ENCODE measurements around the gene POMGNT1. TPM values are rescaled to one million over a fixed set of nuclear protein-coding genes. Genes with fewer than 3 reads are reported as not detected.

The POMGNT1 gene
- 60.7 TPM for total RNA-seq

DNA sequence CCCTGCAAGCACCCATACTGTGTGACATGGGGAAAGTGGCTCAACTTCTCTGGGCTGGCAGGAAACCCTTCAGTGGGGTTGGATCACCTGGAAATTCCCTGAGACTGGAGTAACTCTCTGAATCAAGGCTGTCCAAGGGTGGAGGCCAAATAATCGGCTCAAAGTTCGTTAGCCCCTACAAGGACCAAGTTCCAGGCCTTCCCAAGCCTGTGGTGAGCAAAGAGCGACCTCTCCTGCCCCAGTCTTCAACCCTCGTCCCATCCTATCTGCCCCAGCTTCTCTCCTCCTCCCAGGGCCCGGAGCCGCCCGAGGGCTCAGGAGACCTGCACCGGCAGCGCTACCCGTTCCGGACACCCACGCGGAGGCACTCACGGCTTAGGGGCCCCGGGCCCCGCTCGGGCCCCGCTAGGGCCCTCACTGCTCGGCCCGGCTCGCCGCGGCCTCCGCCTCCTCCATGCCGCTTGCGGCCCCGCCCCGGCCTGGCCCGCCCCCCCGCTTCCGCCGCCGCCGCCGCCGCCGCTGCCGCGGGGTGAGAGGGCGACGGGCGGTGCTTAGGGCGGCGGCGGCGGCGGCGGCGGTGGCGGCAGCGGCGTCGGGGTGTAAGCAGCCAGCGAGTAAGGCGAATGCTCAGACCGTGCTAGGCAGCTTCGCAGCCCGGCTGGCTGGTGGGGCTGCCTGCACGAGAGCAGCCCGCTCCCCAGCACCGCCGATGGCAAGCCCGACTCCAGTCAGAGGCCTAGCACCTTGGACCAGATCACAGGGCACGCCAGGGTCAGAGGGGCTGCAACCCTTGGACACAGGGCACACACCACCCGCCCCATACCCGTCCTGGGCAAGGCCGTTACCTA is at the start of gene POMGNT1:
TSS of gene POMGNT1 (minus strand) at position 471 of the 848 bp plus-strand sequence. CDS start 613 bp downstream, outside the sequence.

DNA sequence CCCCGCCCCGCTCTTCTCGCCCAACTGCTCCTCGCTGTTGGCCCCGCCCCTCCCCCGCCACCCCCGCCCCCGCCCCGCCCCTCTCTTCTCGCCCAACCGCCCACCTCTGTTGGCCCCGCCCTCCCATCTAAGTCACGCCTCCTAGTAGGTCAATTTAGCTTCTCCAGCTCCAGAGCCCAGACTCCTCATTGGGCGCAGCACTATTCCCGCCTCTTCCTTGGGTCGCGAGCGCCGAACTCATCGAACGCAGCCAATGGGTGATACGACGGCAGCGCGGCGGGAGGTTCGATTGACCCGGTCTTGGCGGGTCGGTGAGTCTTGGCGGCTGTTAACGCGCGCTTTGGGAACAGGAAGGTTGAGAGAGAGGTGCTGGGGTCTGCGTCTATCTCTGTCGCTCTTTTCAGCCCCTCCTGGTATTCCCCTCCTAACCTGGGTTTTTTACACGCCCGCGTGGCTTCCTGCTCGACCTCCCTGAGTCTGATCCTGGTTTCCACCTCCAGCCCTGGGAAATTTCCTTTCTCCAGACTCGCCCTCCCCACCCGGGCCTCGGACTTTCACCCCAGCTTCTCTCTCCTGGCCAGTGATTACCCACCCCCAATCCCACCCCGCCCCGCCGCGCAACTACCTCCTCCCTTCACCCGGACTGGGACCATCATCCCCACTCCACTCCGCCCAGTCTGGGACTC is 49.3 kb upstream of the POMGNT1 start, which contains the start of gene RAD54L:
TSS of gene RAD54L (plus strand) at position 328 of the 686 bp plus-strand sequence. CDS start 643 bp downstream, outside the sequence.

DNA sequence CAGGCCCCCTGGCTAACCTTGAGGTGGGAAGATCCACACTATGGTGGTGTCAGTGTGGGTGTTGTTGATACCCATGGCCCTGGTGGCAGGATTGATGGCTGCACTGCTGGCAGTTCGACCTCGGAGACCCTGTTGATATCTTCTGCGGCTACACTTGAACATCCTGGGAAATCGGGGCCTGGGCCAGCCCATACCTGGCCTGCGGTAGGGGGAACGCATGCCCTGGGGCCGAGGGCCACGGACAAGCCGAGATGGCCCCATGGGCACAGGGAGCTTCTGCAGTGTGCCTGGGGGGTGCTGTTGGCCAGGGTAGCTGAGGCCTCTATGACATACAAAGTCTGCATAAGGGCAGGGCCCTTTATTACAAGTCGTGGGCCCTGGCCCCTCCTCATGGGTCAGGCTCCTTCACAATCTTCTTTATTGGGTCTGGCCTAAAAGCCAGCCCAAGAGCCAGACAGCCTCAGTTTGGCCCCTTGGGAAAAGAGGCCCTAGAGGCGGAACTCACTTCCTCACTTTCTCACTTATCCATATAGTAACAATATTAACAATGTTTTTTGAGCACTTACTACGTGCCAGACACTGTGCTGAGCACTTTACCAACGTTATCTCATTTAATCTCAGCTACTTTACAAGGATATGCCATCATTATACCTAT is 21.9 kb downstream of the POMGNT1 start, which contains the start of gene P3R3URF:
TSS of gene P3R3URF (minus strand) at position 278 of the 655 bp plus-strand sequence. CDS start at position 261, 17 bp downstream.

DNA sequence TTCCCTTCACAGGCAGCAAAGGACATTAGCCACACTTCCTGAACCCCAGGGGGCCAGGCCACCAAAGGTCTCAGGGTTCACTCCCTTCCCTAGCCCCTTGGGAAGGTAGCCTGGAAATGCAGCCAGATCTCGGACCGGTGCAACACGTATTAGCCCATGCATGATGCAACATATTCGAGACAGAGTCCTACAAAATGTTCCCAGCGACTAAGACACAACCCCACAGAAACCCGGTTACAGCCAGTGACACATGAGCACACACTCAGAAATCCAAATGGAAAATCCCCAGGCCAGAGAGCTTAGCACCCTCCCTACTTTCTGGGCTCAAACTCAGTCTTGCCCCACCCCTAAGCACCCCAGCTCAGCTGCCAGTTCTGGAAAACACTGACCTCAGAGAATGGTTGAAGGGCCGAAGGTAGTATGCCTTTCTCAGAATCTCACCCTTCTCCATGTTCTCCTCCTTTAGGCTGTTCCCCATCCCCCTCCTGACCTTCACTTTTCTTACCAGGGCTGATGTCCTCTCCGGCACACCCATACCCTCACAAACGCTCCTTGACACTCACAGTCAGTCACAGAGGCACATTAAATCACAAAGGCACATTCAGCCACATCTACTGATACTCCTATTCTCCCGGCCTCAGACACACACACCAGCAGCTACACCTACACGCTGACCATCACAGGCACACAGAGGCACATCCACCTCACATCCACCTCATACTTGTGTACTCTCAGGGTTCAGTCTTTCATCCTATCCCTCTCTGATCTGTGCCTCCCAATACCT is 23.6 kb downstream of the POMGNT1 start, which contains the start of gene TSPAN1:
TSS of gene TSPAN1 (plus strand) at position 640 of the 784 bp plus-strand sequence. CDS start 6,021 bp downstream, outside the sequence.

Small RNA genes lying within 50 kb of the gene (small RNA-seq; reads per million reads assigned to genes)
- gene AL672043.1 = not detected

Other genes with a start within 250 kb of the POMGNT1 start
- 87.0 TPM for gene PIK3R3, start 65.8 kb downstream of the POMGNT1 start, total RNA-seq
- gene TSPAN1, start 23.3 kb downstream of the POMGNT1 start, total RNA-seq = 0.46 TPM
- gene P3R3URF, start 21.9 kb downstream of the POMGNT1 start, total RNA-seq = not detected
- 7.6 TPM for gene LURAP1, start 4.9 kb upstream of the POMGNT1 start, total RNA-seq
- gene RAD54L, start 49.3 kb upstream of the POMGNT1 start, total RNA-seq = 2.8 TPM
- gene LRRC41, start 105.2 kb upstream of the POMGNT1 start, total RNA-seq = 54.0 TPM
- 304 TPM for gene UQCRH, start 105.3 kb upstream of the POMGNT1 start, total RNA-seq
- gene NSUN4, start 142.4 kb upstream of the POMGNT1 start, total RNA-seq = 15.0 TPM
- 26.8 TPM for gene FAAH, start 195.9 kb upstream of the POMGNT1 start, total RNA-seq

All from diencephalon (tissue), 1 donor.